A673 (cell line): Measurements from ENCODE around the gene GRIK1. TPM values are rescaled to one million over a fixed set of nuclear protein-coding genes. Genes with fewer than 3 reads are reported as not detected.
A peak's percentile ranks its signal among the peaks of the same experiment; 100 is the strongest.

ENCODE experiments used
- BruUV-seq: library from RNA; stranded (reverse); fragments of 400-500 nt; replicated peaks from 2 replicates; lab custom pipeline; 2021; lab: Mats Ljungman, UMichigan
- CTCF ChIA-PET: fragments of 300-600 bp; sonication (Branson Sonifier 250); formaldehyde crosslinking; loops from one replicate; lab custom pipeline; 2022; ENCODE audit warnings: antibody characterized with exemption; lab: Charles Lee
- POLR2A ChIA-PET: fragments of 300-600 bp; sonication (Branson Sonifier 250); formaldehyde crosslinking; loops from one replicate; lab custom pipeline; 2022; ENCODE audit warnings: antibody characterized with exemption; ENCODE audit not compliant: low non-redundant PET; lab: Charles Lee
- DNase-seq: peaks from one replicate; pipeline ENCODE4 v3.0.0-alpha.2; 2015; ENCODE audit warnings: low spot score
- H3K27ac ChIP-seq: fragments of 200-600 bp; sonication (generic); 2 replicates; pipeline ENCODE4 v1.5.1; 2016; ENCODE audit warnings: mixed run types, low read depth, mild to moderate bottlenecking, mixed read lengths, antibody characterized with exemption, low read length; ENCODE audit not compliant: poor library complexity, severe bottlenecking
- H3K27me3 ChIP-seq: fragments of 200-600 bp; sonication (generic); replicated peaks from 2 replicates; pipeline ENCODE4 v1.6.1; 2017; ENCODE audit warnings: mixed run types, low read depth, mild to moderate bottlenecking, mixed read lengths, antibody characterized with exemption, low read length; ENCODE audit not compliant: insufficient read depth, poor library complexity
- H3K36me3 ChIP-seq: fragments of 200-600 bp; sonication (generic); 2 replicates; pipeline ENCODE4 v1.6.1; 2016; ENCODE audit warnings: mixed run types, mild to moderate bottlenecking, mixed read lengths, antibody characterized with exemption, low read length; ENCODE audit not compliant: insufficient read depth, poor library complexity, severe bottlenecking
- H3K4me1 ChIP-seq: fragments of 200-600 bp; sonication (generic); 2 replicates; pipeline ENCODE4 v1.6.1; 2017; ENCODE audit warnings: mixed run types, mild to moderate bottlenecking, mixed read lengths, antibody characterized with exemption, low read length; ENCODE audit not compliant: insufficient read depth, poor library complexity, severe bottlenecking
- H3K4me3 ChIP-seq: fragments of 200-600 bp; sonication (generic); 2 replicates; pipeline ENCODE4 v1.5.1; 2016; ENCODE audit warnings: low read depth, mixed run types, mild to moderate bottlenecking, mixed read lengths, low read length; ENCODE audit not compliant: poor library complexity, severe bottlenecking
- H3K9me3 ChIP-seq: fragments of 200-600 bp; sonication (generic); 2 replicates; pipeline ENCODE4 v1.6.1; 2016; ENCODE audit warnings: mixed run types, low read depth, mild to moderate bottlenecking, mixed read lengths, antibody characterized with exemption, low read length; ENCODE audit not compliant: poor library complexity, severe bottlenecking
- EZH2 ChIP-seq: fragments of 200-600 bp; sonication (generic); IDR thresholded peaks from 2 replicates; pipeline ENCODE4 v1.6.1; 2017; ENCODE audit warnings: borderline replicate concordance, low read depth, mild to moderate bottlenecking, mixed read lengths, antibody characterized with exemption, low read length; ENCODE audit not compliant: poor library complexity, severe bottlenecking
- intact Hi-C: fragments of 100-400 bp; cut with micrococcal nuclease; formaldehyde crosslinking; loops from one replicate; pipeline ENCODE4 v1.10.0; 2022; ENCODE audit not compliant: unreplicated experiment
- total RNA-seq: library from RNA; stranded (reverse); gene quantifications from 2 replicates; pipeline ENCODE4 v1.2.3, GENCODE V29; 2021
- TF ChIP-seq, protein P1 (sequence below): fragments of 300-800, 200-600 bp; sonication (generic); conservative IDR thresholded peaks from 2 replicates; pipeline ENCODE4 v1.5.1; 2017; ENCODE audit warnings: low read depth, mild to moderate bottlenecking, antibody characterized with exemption, low read length, moderate library complexity, mixed read lengths

GRIK1 gene
- total RNA-seq, 1 experiment from 2014 or later, result 0.67 TPM

DNA sequence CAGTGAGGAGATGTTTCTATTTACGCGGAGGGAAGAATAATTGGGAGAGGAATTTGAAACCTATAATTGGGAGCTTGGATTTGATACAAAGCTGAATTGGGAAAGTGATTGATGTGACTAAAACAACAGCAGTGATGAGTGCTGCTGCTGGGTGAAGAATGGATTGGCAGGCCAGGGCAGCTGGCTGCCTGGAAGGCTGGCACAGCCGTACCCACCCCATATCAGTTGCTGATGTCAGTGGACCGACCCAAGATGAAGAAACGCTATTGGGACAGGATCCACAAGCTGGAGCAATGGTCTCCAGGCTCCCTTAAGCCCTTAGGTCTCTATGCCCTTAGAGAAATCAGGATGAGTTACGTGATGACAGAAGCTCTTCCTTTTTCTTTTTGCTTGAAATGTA lies 47.4 kb downstream of the GRIK1 start:
- DNase-seq, result no peak
- Histone ChIP-seq H3K27me3 (no peaks in the 10 kb centered on the region), H3K27ac (no peak overlapping the region), H3K36me3 (no peaks in the 10 kb centered on the region), H3K4me1 (peaks cover 6% of the 10 kb centered on the region), H3K9me3 (no peaks in the 10 kb centered on the region), H3K4me3 (no peak overlapping the region)
- no peak for TF ChIP-seq EZH2
- TF ChIP-seq, protein P1, sequence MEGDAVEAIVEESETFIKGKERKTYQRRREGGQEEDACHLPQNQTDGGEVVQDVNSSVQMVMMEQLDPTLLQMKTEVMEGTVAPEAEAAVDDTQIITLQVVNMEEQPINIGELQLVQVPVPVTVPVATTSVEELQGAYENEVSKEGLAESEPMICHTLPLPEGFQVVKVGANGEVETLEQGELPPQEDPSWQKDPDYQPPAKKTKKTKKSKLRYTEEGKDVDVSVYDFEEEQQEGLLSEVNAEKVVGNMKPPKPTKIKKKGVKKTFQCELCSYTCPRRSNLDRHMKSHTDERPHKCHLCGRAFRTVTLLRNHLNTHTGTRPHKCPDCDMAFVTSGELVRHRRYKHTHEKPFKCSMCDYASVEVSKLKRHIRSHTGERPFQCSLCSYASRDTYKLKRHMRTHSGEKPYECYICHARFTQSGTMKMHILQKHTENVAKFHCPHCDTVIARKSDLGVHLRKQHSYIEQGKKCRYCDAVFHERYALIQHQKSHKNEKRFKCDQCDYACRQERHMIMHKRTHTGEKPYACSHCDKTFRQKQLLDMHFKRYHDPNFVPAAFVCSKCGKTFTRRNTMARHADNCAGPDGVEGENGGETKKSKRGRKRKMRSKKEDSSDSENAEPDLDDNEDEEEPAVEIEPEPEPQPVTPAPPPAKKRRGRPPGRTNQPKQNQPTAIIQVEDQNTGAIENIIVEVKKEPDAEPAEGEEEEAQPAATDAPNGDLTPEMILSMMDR, result no peak
- BruUV-seq, result no TSS peak
- POLR2A ChIA-PET, result no interaction called here
- intact Hi-C loops, result no loop called here
- CTCF ChIA-PET, result no interaction called here

DNA sequence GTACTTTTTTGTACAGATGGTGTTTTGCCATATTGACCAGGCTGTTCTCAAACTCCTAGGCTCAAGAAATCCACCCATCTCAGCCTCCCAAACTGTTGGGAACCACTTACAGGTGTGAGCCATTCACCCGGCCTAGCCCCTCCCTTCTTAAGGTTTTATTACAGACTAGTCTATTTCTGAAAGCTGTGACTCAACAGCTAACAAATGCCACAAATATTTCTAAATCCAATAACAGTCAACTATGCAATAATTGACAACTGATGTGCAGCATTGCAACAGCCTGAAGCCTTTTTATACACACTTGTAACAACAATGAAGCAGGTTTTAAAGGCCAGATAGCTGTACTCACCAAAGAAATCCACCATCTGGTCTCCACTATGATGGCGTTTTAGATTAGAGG lies 51.4 kb downstream of the GRIK1 start:
- TF ChIP-seq, protein P1, result no peak
- TF ChIP-seq EZH2, result no peak
- ChIA-PET CTCF (no interaction called here), POLR2A (no interaction called here)
- Histone ChIP-seq H3K27ac (no peak overlapping the region), H3K27me3 (no peaks in the 10 kb centered on the region), H3K9me3 (no peaks in the 10 kb centered on the region), H3K4me1 (peaks cover 6% of the 10 kb centered on the region), H3K4me3 (no peak overlapping the region), H3K36me3 (no peaks in the 10 kb centered on the region)
- no TSS peak for BruUV-seq
- DNase-seq, result peak; percentile 12
- intact Hi-C loops, result no loop called here

DNA sequence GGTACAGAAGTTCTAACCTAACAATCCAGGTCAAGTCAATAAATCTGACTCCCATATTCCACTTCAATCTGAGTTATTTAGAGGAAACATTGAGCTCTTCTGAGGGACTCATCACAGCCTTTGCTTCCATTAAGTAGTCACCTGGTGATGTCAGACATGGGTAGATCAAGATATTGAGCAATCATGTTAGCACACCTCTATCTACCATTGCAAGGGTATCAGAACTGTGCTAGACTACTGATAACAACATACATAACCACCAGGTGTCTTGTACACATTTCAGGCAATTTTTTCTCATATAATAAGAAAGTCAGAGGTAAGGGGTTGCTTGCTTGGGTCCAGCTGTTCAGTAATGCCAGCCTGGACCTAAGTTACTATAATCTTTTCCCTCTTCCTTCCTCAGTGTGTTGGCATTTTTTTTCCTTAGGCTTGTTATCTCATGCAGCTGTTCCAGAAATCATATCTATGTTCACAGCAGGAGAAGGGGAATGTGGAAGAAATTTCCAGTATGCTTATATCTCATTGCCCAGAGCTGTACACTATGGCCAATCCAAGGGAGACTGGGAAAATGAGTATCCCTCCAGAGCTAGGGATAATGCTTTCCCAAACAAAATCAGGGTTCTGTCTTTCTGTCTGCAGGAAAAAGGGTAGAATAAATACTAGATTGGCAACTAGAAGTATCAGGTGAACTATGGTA lies 52.3 kb downstream of the GRIK1 start:
- Histone ChIP-seq H3K27ac (no peak overlapping the region), H3K4me3 (no peak overlapping the region), H3K4me1 (peaks cover 6% of the 10 kb centered on the region), H3K9me3 (no peaks in the 10 kb centered on the region), H3K36me3 (no peaks in the 10 kb centered on the region), H3K27me3 (no peaks in the 10 kb centered on the region)
- BruUV-seq, result no TSS peak
- intact Hi-C loops, result no loop called here
- TF ChIP-seq, protein P1, result no peak
- TF ChIP-seq EZH2, result no peak
- ChIA-PET POLR2A (interaction anchor here (0.6 kb wide), 1 partner anchor 12 kb away, joined by 3 read pairs; no protein-coding TSS in a partner anchor), CTCF (no interaction called here)
- no peak for DNase-seq
